Kasumi-1 (cell line): Measurements from ENCODE around the gene ZC3H14.
"Not testable (repeated sequence)": the region's sequence is repeated elsewhere in the genome, so short reads cannot be mapped to it uniquely, and the experiment has no call there.

ENCODE experiments used
- DNase-seq, 2 experiments: peaks; one replicate each; lab custom pipeline; 2025; lab: John Stamatoyannopoulos, UW

ZC3H14 gene, protein sequence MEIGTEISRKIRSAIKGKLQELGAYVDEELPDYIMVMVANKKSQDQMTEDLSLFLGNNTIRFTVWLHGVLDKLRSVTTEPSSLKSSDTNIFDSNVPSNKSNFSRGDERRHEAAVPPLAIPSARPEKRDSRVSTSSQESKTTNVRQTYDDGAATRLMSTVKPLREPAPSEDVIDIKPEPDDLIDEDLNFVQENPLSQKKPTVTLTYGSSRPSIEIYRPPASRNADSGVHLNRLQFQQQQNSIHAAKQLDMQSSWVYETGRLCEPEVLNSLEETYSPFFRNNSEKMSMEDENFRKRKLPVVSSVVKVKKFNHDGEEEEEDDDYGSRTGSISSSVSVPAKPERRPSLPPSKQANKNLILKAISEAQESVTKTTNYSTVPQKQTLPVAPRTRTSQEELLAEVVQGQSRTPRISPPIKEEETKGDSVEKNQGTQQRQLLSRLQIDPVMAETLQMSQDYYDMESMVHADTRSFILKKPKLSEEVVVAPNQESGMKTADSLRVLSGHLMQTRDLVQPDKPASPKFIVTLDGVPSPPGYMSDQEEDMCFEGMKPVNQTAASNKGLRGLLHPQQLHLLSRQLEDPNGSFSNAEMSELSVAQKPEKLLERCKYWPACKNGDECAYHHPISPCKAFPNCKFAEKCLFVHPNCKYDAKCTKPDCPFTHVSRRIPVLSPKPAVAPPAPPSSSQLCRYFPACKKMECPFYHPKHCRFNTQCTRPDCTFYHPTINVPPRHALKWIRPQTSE

DNA sequence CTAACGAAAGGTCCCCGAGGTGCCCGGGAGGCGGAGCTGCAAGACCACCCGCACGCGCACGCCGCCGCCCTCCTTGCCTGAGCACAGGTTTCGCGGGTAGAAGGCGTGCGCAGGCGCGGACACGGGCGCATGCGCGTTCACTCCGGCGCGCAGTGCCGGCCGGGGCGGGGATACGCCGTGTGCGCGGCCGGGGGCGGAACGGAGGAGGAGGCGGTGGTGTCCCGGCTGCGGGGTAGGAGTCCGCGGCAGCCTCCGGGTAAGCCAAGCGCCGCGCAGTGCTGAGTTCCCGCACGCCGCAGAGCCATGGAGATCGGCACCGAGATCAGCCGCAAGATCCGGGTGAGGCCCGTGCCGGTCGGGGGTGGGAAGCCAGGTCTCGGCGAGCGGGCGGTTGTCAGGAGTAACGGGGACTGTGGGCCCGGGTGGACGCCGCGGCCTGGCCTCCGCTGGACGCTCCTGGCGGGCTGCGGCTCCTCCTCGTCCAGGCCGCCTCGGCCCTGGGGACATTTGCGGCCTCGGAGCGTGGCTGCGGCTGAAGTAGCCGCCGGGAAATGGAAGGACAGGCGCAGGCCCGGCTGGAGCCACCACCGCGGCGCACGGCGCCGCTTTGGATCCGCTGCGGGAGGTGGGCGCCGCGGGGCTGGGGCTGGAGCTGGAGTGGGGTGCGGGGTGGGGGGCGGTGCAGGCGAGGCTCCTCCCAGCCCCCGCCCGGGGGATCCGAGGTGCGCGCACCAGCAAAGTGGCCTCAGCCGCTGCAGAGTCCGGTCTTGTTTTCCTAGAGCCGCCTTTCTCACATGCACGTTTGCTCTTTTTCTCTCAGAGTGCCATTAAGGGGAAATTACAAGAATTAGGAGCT, at the start of gene ZC3H14:
TSS of gene ZC3H14 (plus strand) at position 207 of the 856 bp plus-strand sequence. CDS start at position 304, 97 bp downstream.
- peak; percentile 74 to 79 for DNase-seq

DNA sequence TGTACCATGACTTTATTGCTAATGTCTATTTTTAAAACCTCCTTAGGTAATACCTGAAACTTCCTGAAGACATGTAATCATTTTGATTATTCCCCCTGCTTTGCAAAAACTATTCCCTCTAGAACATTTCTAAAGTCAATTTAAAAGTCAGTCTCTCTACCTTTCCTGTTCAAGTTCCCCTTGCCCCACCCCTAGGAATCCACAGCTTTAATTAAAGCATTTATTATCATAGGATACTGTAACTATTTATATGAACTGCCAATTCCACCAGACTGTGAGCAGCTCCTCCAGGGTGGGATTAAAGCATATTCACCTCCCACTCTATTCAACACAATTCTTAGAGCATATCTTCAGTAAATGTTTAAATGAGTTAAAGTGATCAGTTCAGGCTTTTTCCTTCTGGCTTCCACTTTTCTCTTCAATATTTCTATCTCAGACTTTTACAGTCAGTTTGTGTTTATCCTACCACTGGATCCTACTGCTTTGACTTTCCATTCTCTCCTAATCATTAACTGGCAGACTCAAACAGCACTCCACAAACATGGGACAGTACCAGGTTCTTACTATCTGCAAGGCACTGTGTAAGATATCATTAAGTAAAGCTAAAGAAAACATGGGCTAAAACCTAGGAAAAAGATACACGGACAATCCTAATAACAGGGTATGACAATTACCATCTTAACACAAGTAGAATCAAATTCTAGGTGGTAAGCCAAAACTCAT, 47.2 kb upstream of the ZC3H14 start:
- no peak for DNase-seq

DNA sequence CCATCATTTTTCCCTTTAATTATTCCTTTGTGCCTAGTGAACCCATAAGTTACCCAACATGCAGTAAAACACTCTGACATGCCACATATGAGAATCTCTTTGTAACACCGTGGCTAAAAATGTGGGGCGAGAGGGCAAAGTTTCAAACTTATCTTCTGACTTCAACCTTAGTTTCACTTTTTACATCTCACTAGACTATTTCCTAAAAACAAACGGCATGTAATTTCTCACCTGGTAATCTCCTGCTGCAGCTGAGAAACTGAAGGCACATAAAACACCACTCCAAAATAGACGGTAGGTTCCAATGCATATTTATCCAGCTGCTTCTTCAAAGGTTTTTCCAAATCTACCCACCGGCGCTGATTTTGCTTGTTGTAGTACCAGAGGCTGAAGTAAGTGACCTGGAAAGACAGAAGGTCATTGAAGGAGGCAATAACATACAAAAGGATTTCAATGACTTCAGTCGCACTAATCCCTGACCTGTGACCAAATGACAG, 45.9 kb upstream of the ZC3H14 start:
- no peak for DNase-seq

DNA sequence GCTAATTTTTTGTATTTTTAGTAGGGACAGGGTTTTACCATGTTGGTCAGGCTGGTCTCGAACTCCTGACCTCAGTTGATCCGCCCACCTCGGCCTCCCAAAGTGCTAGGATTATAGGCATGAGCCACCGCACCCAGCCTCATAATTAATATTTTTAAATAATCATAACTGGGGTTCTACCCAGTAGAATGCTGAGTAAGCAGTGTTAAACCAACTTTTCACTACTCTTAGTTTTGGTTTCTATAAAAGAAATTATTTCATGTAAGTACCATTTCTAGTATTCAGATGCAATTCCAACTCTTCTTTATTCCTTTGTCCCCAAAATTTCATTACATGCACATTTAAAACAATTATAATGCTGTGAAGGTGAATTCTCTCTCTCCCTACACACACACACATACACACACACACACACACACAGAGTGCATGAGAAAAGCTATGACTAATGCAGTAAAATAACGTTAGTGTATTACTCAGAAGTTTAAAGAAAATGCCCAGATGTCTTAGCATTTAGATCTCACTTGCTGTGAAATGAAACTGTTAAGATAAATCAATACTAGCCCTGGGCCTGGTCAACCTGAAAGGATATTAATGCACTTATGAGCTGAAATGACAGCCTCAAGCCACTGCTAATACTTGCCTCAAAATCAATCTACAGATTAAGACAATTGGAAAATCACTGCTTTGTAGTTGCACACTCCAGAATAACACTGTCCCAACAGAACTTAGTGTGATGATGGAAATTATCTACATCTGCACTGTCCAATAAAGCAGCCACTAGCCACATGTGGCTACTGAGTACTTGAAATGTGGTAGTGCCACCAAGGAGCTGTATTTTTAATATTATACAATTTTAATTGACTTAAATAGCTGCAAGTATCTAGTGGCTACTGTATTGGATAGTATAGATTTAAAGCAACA, 44.0 kb upstream of the ZC3H14 start:
- no peak for DNase-seq

DNA sequence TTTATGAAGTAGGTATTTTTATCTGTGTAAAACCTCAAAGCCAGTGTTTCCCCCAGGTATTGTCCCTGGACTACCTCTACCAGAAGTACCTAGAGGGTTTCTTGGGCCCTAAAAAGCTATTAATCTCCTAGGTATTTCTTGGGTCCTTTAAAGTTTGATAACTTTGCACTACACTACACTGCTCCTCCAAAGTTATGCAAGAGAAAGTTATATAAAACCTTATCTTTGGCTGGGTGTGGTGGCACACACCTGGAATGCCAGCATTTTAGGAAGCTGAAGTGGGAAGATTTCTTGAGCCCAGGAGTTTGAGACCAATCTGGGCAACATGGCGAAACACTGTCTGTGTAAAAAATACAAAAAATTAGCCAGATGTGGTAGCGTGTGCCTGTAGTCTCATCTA, 42.9 kb upstream of the ZC3H14 start:
- DNase-seq: no peak

DNA sequence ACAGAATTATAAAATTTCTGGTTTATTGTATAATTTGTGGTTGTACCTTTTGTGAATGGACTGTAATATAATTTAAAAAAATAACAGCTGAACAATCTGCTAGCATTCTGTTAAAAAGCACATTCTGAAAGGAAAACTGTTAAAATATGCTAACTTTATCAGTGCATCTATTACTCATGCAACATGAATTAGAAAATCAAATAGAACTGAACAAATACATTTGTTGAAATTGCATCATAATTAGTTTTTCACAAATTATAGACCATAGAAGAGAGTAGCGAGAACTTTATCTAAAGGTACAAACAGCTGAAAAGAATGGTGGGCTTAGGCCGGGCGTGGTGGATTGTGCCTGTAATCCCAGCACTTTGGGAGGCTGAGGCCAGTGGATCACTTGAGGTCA, 41.0 kb upstream of the ZC3H14 start:
- DNase-seq: no peak

DNA sequence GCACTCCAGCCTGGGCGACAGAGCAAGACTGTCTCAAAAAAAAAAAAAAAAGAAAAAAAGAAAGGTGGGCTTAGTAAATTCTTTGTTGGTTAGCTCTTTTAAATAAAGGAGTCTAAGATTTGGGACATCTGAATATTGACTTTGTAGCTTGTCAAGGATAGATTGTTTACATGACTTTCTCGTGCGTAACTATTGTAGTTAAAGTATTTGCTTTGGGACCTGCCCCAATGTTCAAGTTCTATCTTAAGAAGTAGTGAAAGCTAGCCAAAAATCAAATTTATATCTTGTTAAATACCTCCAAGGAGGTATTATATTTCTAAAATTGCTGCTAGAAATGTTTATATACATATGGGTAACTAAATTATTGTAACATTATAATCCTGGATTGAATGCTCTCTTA, 40.4 kb upstream of the ZC3H14 start:
- DNase-seq: no peak

DNA sequence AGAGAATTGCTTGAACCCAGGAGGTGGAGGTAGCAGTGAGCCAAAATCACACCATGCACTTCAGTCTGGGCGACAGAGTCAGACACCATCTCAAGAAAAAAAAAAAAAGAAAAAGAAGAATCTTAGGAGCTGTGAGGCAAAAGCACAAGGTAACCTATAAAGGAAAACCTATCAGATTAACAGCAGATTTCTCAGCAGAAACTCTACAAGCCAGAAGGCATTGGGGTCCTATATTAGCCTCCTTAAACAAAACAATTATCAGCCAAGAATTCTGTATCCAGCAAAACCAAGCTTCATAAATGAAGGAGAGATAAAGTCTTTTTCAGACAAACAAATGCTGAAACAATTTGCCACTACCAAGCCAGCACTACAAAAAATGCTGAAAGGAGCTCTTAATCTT, 32.9 kb upstream of the ZC3H14 start:
- not testable (repeated sequence) for DNase-seq

DNA sequence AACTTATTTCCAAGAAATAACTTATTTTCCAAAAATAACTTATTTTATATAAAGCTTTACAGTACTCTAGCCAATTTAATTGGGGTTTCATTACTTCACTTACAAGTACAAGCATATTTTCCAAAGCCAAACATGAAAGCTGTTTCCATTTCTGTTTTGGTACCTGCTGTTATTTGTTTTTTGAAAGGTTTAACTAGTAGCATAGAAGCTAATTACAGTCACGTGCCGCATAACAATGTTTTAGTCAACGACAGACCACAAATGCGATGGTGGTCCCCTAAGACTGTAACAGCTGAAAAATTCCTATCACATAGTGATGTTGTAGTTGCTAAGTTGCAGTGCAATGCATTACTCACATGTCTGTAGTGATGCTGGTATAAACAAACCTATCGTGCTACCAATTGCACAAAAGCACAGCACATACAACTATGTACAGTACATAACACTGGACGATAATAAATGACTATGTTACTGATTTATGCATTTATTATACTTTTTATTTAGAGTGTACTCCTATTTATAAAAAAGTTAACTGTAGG, 29.7 kb upstream of the ZC3H14 start:
- no peak for DNase-seq

DNA sequence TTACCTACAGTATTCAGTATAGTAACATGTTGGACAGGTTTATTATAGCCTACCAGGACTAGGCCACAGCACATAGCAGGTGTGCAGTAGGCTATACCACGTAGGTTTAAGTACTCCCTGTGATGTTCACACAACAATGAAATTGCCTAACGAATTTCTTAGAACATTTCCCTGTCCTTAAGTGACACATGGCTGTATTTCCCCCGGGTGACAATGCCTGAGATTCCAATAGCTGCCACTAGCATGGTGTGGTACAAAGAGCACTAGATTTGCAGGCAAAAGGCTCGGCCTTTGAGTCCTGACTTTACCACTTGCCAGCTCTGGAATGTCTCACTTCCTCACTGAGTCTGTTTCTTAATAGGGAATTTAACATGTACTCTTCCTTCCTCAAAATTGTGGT, 27.7 kb upstream of the ZC3H14 start:
- peak; percentile 67 to 70 for DNase-seq

DNA sequence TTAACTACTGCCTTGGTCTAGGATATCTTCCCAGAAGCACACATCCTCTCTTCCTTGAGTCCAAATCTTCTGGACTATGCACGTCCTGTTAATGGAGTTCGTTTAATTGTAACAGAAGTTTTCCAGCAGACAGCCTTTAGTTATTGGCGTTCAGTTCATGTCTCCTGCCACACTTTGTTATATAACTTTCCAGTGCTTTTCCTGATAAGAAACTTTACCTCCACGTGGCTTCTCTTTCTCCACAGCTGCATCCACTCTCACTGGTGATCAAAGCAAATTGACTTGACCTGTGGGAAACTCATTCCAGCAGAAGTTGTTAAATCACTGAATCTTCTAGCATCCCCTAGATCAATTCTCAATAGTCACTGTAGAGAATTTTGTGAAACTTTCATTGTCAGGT, 27.0 kb upstream of the ZC3H14 start:
- DNase-seq: no peak

DNA sequence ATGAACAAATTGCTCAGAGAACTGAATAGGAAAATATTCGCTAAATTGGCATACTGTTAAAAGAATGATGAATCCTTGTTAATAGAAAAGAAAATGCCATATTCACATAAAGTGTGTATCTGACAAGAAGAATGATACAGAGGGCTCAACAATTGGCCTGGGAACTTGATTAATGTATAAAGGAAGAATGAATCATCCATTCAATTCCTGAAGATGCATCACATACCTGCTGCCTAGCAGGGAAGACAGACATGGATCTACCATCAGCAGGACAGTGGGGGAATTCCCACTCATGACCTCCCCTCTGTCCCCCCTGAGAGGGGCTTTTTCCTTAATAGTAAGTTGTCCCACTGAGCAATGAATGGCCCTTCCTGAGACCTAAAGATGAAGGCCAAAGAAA, 21.5 kb upstream of the ZC3H14 start:
- no peak for DNase-seq

DNA sequence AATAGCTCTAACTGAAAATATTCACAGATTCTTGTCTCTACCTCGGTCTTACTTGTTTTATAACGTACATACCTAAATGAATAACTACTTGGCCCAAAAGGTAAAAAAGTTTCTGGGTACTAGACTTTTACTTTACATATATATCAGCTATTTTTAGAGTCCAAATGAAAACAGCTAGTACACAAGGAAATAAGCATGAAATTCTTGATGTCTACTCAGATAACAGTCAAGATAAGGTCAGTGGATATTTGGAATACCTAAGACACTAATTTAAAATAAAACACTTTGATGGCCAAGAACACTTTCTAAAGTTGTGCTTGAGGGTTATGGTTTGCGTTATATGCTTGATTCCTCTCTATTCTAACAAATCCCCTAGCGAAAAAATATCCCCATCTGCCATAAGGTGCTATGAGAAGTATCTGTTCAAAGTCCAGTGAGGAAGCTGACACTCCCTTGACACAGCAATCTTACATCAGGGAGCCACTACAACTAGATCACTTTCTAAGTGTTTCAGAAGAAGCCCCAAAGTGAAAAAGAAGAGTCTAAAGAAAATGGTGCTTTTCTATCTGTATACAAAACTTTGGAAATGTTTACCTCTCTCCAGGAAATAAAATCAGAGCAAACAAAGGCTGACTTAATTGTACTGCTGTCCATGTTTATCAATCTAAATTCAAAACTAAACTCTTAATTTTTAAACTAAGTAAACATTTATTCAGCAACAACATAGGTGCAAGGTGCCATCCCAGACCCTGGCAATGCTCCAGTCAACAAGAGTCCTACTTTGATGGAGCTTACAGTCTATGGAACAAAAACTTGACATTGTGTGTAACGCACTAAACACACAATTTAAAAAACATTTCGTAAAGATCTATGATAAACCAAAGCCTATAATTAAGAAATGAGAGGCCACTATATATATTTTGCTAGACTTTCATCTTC, 19.7 kb upstream of the ZC3H14 start:
- no peak for DNase-seq

DNA sequence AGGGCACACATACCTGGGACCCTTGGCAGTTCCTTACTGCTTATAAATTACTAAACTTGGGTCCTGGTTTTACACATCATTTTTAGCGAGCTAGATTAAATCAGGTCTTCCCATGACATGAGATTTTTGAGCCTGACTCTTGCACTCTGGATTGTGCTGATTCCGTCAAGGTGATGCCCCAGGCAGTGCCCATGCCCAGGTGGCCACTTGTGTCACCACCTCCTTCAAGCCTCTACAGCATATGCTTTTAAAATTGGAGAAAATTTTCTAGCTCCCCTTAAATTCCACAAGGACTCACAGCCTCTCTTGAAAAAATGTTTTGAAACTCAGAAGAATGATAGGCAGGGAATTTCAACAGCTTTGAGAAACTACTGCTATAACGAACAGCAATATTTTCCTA, 17.6 kb upstream of the ZC3H14 start:
- no peak for DNase-seq

DNA sequence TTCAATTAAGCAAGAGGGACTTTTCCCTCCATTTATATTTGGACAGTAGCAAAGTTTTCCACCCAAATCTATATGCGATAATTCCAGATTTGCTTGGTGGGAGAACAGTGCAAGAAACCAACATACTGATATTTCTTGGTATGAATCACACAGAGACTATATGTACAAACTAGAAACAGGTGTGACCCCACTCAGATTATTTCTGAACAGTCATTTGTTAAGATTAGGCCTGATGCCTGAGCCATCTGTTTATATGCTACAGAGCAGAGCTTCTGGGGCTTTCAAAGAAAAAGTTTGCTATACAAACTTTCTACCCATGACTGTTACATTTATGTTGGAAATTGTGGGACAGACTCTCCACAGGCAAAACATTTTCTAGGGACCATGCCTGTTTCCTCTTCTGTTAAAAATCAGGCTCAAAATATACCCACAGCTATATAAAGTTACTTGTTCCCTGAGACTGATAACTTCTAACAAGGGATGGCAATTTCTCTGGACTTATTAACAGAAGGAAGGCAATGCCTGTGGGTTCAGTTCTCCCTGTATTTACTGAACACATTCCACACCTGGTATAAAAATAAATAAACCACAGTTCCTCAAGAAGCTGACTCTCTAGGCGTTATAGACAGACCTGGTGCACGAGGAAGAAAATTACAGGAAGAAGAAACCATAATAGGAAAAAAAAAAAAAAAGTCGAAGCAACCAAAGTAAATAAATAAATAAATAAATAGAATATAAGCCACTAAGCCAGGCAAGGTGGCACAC, 16.0 kb upstream of the ZC3H14 start:
- no peak for DNase-seq

DNA sequence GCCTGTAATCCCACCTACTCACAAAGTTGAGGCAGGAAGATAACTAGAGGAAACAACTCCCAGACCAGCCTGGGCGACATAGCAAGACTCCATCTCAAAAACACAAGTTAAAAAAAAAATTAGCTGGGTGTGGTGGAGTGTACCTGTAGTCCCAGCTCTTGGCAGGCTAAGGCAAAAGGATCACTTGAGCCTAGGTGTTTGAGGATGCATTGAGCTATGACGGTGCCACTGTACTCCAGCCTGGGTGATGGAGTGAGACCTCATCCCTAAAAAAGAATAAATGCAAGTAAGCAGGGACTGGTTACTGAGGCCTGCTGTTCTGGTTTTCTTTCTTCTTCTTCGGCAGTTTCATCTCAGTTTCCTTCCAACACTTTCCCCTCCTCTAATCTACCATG, 15.5 kb upstream of the ZC3H14 start:
- no peak for DNase-seq

DNA sequence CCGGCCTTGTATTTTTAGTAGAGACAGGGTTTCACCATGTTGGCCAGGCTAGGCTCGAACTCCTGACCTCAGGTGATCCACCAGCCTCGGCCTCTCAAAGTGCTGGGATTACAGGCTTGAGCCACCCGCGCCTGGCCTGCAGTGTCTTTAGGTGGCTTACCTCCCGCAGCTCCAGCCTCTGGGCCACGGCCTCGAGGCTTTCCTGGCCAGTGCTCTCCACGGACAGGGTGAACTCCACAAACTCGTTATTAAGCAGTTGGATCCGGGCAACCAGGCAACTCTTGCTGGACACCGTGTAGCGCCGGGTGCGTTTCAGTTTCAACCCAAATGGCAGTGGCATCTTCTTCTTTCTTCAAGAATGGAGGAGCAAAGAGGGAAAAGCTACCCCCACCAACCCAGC, 12.8 kb upstream of the ZC3H14 start:
- DNase-seq: no peak

DNA sequence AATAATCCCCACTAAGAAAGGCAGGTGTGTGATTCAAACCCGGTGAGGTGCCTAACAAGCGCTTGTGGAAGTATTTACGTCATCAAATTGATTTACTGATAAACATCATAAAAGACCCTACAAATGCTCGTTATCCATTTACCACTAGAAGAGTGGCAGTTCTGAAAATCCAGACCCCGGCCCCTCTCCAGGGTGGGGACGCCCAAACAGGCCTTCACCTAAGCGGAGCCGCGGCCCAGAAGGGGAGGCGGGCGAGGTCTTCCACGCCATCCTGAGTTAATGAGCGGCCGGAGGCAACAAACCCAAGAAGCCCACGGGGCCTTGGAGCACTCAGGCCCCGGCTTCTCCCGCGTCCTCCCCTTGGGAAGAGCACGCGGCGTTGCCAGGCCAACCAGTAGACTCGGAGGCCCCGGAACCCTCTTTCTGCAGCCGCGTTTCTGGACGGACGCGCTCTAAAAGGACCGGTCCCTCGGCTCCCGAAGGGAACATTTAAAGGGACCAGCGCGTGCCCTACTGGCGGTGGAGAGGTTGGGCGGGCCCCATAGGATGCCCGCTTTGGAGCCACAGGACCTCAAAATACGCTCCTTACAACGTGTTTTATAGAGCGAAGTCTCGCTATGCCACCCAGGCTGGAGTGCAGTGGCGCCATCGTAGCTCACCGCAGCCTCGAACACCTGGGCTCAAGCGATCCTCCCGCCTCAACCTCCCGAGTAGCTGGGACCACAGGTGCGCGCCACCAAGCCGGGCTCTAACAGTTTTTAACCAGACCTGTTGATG, 11.6 kb upstream of the ZC3H14 start:
- no peak for DNase-seq
